A673 (cell line): ENCODE data around the gene TAF6L. TPM values are rescaled to one million over a fixed set of nuclear protein-coding genes. Genes with fewer than 3 reads are reported as not detected.

Experiments
- BruUV-seq: library from RNA; stranded (reverse); fragments of 400-500 nt; replicated peaks from 2 replicates; lab custom pipeline; 2021; lab: Mats Ljungman, UMichigan
- CTCF ChIA-PET: fragments of 300-600 bp; sonication (Branson Sonifier 250); formaldehyde crosslinking; loops from one replicate; lab custom pipeline; 2022; ENCODE audit warnings: antibody characterized with exemption; lab: Charles Lee
- POLR2A ChIA-PET: fragments of 300-600 bp; sonication (Branson Sonifier 250); formaldehyde crosslinking; loops from one replicate; lab custom pipeline; 2022; ENCODE audit warnings: antibody characterized with exemption; ENCODE audit not compliant: low non-redundant PET; lab: Charles Lee
- DNase-seq: peaks from one replicate; pipeline ENCODE4 v3.0.0-alpha.2; 2015; ENCODE audit warnings: low spot score
- H3K27ac ChIP-seq: fragments of 200-600 bp; sonication (generic); 2 replicates; pipeline ENCODE4 v1.5.1; 2016; ENCODE audit warnings: mixed run types, low read depth, mild to moderate bottlenecking, mixed read lengths, antibody characterized with exemption, low read length; ENCODE audit not compliant: poor library complexity, severe bottlenecking
- H3K27me3 ChIP-seq: fragments of 200-600 bp; sonication (generic); replicated peaks from 2 replicates; pipeline ENCODE4 v1.6.1; 2017; ENCODE audit warnings: mixed run types, low read depth, mild to moderate bottlenecking, mixed read lengths, antibody characterized with exemption, low read length; ENCODE audit not compliant: insufficient read depth, poor library complexity
- H3K36me3 ChIP-seq: fragments of 200-600 bp; sonication (generic); 2 replicates; pipeline ENCODE4 v1.6.1; 2016; ENCODE audit warnings: mixed run types, mild to moderate bottlenecking, mixed read lengths, antibody characterized with exemption, low read length; ENCODE audit not compliant: insufficient read depth, poor library complexity, severe bottlenecking
- H3K4me1 ChIP-seq: fragments of 200-600 bp; sonication (generic); 2 replicates; pipeline ENCODE4 v1.6.1; 2017; ENCODE audit warnings: mixed run types, mild to moderate bottlenecking, mixed read lengths, antibody characterized with exemption, low read length; ENCODE audit not compliant: insufficient read depth, poor library complexity, severe bottlenecking
- H3K4me3 ChIP-seq: fragments of 200-600 bp; sonication (generic); 2 replicates; pipeline ENCODE4 v1.5.1; 2016; ENCODE audit warnings: low read depth, mixed run types, mild to moderate bottlenecking, mixed read lengths, low read length; ENCODE audit not compliant: poor library complexity, severe bottlenecking
- H3K9me3 ChIP-seq: fragments of 200-600 bp; sonication (generic); 2 replicates; pipeline ENCODE4 v1.6.1; 2016; ENCODE audit warnings: mixed run types, low read depth, mild to moderate bottlenecking, mixed read lengths, antibody characterized with exemption, low read length; ENCODE audit not compliant: poor library complexity, severe bottlenecking
- CTCF ChIP-seq: fragments of 300-800, 200-600 bp; sonication (generic); conservative IDR thresholded peaks from 2 replicates; pipeline ENCODE4 v1.5.1; 2017; ENCODE audit warnings: low read depth, mild to moderate bottlenecking, antibody characterized with exemption, low read length, moderate library complexity, mixed read lengths
- EZH2 ChIP-seq: fragments of 200-600 bp; sonication (generic); IDR thresholded peaks from 2 replicates; pipeline ENCODE4 v1.6.1; 2017; ENCODE audit warnings: borderline replicate concordance, low read depth, mild to moderate bottlenecking, mixed read lengths, antibody characterized with exemption, low read length; ENCODE audit not compliant: poor library complexity, severe bottlenecking
- intact Hi-C: fragments of 100-400 bp; cut with micrococcal nuclease; formaldehyde crosslinking; loops from one replicate; pipeline ENCODE4 v1.10.0; 2022; ENCODE audit not compliant: unreplicated experiment
- total RNA-seq: library from RNA; stranded (reverse); gene quantifications from 2 replicates; pipeline ENCODE4 v1.2.3, GENCODE V29; 2021

The TAF6L gene
- total RNA-seq, 1 experiment from 2014 or later: 70.9 TPM

- Histone ChIP-seq H3K4me3 (no peak overlapping the region), H3K9me3 (no peaks in the 10 kb centered on the region), H3K27me3 (no peaks in the 10 kb centered on the region), H3K36me3 (peaks cover 21% of the 10 kb centered on the region), H3K4me1 (peaks cover 19% of the 10 kb centered on the region), H3K27ac (no peak overlapping the region)
- TF ChIP-seq CTCF (no peak), EZH2 (no peak)
- ChIA-PET CTCF (interaction anchor here (0.7 kb wide), 2 partner anchors 20 to 23 kb away, joined by 3 to 4 read pairs; no protein-coding TSS in a partner anchor), POLR2A (interaction anchor here (1.1 to 1.2 kb wide), 2 partner anchors 34 to 35 kb away, joined by 3 to 4 read pairs; no protein-coding TSS in a partner anchor)
- no peak for DNase-seq
- intact Hi-C loops: no loop called here
- BruUV-seq: no TSS peak
These were observed 35.5 kb downstream of the TAF6L start for GRCh38 chr11:62806611-62807121.

- no peak for DNase-seq
- H3K9me3 ChIP-seq: no peaks in the 10 kb centered on the region
- H3K36me3 ChIP-seq: peaks cover 1% of the 10 kb centered on the region
- H3K27ac ChIP-seq: no peak overlapping the region
- TF ChIP-seq CTCF: no peak
- no peak for TF ChIP-seq EZH2
- intact Hi-C loops: no loop called here
- no TSS peak for BruUV-seq
- POLR2A ChIA-PET: interaction anchor here (0.6 kb wide), 2 partner anchors 9 to 32 kb away, joined by 5 to 7 read pairs; no protein-coding TSS in a partner anchor
- H3K4me3 ChIP-seq: no peak overlapping the region
- peaks cover 11% of the 10 kb centered on the region for H3K4me1 ChIP-seq
- H3K27me3 ChIP-seq: no peaks in the 10 kb centered on the region
- CTCF ChIA-PET: no interaction called here
These were observed 39.6 kb downstream of the TAF6L start for GRCh38 chr11:62810748-62811147.

DNA sequence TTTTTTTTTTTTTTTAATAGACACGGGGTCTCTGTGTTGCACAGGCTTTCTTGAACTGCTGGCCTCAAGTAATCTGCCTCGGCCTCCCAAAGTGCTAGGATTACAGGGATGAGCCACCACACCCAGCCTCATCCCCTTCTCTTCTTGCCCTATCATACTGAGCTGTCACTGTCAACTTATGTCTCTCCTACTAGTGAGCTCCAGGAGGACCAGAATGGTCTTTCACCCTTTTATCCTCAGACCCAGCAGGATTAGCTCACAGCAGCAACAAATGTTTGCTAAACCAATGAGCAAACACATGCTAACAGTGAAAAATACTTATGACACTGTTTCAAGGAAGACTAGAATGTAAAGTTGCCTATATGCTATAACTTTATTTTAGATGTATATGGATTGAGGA lies 40.5 kb downstream of the TAF6L start:
- Histone ChIP-seq H3K36me3 (peaks cover 6% of the 10 kb centered on the region), H3K9me3 (no peaks in the 10 kb centered on the region), H3K27ac (no peak overlapping the region), H3K4me3 (no peak overlapping the region), H3K27me3 (no peaks in the 10 kb centered on the region), H3K4me1 (peaks cover 2% of the 10 kb centered on the region)
- no TSS peak for BruUV-seq
- intact Hi-C loops: no loop called here
- POLR2A ChIA-PET: interaction anchor here (0.6 kb wide), 2 partner anchors 10 to 31 kb away, joined by 5 to 7 read pairs; no protein-coding TSS in a partner anchor
- TF ChIP-seq EZH2: no peak
- TF ChIP-seq CTCF: no peak
- CTCF ChIA-PET: no interaction called here
- no peak for DNase-seq
